Astrocyte (in vitro differentiated cells and primary cell): ENCODE measurements around the gene PPIL6.

Experiments used
- CTCF ChIP-seq: IDR thresholded peaks from 2 replicates; pipeline ENCODE4 v1.5.1; 2011; ENCODE audit warnings: low read depth, mild to moderate bottlenecking, inconsistent platforms, low read length, moderate library complexity; ENCODE audit not compliant: insufficient read depth
- EZH2 ChIP-seq: IDR thresholded peaks from 2 replicates; pipeline ENCODE4 v1.6.1; 2012; ENCODE audit warnings: mild to moderate bottlenecking, low read length, inconsistent platforms; ENCODE audit not compliant: insufficient read depth

- TF ChIP-seq CTCF (no peak), EZH2 (no peak)
Observed at GRCh38 chr6:109370792-109371191, 69.6 kb downstream of the PPIL6 start.
